NCI-H2171 treated with DMSO at 0.1 percent for 48 hours (cell line): Measurements from ENCODE around the gene CGB5.
"Not testable (repeated sequence)": the region's sequence is repeated elsewhere in the genome, so short reads cannot be mapped to it uniquely, and the experiment has no call there.

Experiments
- DNase-seq: peaks from one replicate; lab custom pipeline; 2025; lab: John Stamatoyannopoulos, UW

CGB5 gene

DNA sequence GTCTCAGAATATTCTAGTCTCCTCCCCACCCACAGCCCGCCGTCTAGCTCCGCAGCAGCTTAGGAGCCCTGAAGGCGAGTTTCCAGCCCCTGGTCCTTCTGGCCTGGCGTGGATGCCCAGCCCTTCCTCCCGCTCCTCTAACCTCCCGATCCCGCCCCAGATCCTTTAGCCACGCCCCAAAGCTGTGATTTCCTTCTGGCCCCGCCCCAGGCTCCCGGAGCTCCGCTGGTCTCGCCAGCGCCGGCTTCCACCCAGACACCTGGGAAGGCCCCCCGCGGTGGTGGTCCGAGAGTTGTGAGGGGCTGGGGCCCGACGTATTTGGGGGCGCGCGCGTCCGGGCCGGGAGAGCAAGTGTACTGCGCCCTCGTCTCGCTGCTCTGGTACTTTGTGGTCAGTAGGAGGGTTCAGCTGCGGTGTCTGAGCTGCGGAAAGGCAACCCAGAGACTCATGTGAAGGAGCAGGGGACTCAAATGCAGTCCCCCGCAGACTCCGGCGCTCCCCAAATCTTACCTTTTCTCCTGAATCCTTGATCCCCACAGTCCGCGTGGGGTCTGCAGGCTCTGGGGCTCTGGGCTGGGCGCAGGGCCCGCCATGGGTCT, 14.1 kb downstream of the CGB5 start, which contains the start of gene CGB7:
CGB7 (minus strand) TSS at position 114 of the 599 bp plus-strand sequence. CDS start 2,374 bp downstream, outside the sequence.
- no peak for DNase-seq

DNA sequence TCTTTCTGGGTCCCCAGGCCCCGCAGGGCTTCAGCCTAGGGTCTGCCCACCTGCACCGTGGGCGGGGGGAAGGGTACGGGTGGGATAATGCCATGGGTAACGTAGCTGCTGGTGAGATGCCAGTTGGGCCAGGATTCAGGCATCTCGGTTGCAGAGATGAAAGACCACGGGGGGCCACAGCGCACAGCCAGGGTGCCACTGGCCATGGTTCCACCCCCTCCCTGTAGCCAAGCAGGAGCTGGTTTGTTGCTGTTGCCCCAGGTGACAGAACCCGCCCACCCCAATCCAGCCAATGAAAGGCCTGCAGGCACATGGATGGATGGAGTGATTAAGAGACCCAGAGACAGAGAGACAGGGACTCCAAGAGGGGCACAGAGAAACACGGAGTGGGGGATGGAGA, 14.9 kb downstream of the CGB5 start:
- no peak for DNase-seq

DNA sequence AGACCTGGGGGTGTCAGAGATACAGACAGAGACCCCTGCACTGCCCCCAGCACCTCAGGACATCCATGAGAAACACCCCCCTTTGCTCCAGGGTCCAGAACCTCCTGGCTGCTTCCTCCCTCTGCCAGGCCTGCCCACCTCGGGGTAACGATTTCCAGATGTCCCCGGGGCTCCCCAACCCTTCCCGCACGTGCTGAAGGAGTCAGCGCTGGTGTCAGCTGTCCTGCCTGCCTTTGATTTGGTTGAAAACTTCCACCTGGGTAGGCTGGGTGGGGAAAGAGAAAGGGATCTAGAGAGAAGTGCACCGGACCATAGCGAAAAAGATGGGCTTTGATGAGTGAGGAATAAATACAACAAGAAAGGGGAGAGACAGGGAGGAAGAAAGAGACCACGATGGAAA, 15.4 kb downstream of the CGB5 start:
- no peak for DNase-seq

DNA sequence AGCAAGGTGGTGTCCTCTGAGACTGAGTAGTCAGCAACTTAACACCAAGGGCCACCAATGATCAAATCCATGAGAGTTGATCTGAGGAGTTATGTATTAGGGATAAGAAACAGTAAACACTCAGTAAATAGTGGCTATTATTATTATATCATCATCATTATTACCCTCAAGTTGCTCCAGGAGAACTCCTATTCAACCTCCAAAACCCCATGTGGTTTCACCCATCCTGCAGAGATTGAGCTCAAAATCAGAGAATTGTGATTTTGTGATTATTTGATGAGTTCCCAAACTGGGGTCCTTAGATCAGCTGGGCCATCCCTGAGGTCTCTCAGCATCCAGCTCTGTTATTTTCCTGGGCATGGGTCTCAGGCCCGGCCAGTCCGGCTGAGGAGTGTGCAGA, 17.4 kb downstream of the CGB5 start:
- no peak for DNase-seq

DNA sequence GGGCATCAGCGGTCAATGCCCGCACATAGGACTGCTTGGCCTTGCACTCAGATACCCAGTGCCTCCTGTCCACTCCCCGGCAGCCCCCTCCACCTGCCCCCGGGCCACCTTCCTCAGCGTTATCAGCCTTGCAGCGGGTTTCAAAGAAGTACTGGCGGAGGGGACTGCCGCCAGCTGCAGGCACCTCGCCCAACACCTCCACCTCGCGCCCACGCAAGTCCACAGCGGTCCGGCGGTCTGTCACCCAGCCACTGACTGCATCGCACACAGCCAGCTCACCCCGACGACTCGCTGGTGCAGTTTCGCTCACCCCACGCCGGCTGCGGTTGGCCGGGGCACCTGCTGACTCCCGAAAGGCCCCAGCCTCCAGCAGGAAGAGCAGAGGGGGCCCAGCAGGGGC, 17.8 kb downstream of the CGB5 start:
- DNase-seq, result no peak

DNA sequence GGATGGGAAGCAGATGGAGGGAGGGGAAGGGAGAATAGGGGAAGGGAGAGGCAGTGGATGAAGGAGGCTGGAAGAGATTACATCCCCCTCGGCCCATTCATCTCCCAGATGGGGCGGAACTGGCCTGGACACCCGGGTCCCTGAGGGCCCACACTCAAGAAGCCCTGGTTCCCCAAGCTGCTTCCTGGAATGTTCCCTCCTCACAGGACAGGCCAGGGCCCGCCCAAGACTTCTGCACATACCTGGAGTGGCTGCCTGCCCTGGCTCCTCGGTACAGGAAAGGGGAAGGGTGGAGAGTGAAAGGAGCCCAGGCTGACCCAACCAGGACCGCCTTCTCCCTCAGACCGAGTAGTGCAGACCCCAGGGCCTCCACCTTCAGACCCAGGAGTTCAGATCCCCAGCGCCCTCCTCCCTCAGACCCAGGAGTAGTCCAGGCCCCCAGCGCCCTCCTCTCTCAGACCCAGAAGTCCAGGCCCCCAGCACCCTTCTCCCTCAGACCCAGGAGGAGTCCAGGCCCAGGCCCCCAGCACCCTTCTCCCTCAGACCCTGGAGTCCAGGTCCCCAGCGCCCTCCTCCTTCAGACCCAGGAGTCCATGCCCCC, 20.5 kb downstream of the CGB5 start:
- DNase-seq, result peak; percentile 6

DNA sequence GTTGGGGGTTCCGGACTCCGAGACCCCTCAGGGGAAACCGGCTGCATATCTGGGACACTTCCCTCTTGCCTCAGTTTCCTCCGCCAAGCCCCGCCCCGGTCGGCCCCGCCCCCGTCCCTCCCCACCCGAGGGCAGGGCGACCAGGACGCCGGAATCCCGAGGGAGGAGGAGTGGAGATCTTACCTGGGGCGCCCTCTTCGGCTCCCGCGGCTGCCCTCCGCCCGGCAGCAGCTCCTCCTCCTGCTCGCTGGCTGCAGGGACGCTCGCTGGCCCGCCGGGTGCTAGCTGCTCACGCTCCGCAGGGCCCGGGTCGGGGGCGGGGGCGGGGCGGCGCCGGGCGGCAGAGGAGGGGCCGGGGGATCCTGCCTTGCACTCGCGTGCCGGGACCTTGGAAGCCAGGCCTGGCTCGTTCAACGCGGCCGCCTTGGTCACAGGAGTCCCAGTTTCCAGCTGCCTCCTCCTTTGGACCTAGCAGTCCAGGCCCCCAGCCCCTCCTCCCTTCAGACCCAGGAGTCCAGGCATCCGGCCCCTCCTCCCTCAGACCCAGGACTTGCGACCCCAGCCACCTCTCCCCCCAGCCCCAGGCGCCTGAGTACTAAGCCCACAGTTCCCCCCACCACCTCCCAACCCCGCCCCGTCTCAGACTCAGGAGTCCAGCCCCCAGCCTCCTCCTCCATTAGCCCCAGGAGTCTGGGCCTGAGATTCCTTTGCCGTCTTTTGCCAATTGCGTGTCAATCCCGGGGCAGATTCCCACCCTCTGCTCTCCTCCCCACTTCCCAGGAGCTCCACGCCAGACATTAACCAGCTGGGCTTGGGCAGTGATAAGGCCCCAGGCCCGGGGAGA, 21.3 kb downstream of the CGB5 start, which contains the start of gene NTF4:
NTF4 (minus strand) TSS at position 51 of the 844 bp plus-strand sequence. CDS start 2,821 bp downstream, outside the sequence.
- peak; percentile 28 for DNase-seq

DNA sequence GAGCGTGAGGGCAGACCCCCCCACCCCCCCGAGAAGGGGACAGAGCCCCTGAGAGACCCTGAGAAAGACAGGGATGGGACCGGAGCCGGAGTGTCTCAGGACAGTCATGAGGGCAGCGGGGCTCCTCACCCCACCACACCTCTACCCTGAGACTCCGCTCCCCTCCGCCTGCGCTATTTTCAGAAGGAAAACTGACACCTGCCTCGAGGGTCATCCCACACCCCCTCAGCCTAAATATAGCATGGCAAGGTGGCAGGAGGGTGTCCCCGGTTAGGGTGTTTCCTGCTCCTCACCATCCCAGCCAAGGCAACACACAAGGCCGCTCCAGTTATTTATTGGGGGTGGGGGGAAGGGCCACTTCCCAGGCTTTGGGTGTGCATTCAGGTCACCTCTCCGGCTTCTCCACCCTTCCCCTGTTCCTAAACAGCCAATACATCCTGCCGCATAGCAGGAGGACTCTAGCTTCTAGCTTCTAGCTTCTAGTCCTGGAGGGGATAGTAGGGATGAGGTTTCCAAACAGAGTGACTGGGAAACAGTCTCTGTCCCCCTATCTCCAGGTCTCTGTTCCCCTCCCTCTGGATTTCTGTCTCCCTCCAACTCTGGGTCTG, 22.4 kb downstream of the CGB5 start:
- DNase-seq, result no peak

DNA sequence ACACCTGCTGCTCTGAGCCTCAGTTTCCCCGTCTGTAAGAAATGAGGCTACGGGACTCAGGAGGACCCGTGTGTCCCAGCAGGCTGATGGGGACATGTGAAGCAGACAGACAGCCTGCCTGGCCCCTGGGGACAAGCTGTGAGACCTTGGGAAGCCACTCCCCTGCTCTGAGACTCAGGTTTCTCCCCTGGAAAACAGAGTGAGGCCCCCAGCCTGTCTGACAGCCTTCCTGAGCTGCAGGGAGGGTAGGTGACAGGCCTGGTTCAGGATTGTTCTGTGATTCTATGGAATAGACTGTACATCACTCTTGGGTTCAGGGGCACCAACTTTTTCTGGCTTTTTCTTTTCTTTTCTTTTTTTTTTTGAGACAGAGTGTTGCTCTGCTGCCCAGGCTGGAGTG, 23.9 kb downstream of the CGB5 start:
- peak; percentile 74 for DNase-seq

DNA sequence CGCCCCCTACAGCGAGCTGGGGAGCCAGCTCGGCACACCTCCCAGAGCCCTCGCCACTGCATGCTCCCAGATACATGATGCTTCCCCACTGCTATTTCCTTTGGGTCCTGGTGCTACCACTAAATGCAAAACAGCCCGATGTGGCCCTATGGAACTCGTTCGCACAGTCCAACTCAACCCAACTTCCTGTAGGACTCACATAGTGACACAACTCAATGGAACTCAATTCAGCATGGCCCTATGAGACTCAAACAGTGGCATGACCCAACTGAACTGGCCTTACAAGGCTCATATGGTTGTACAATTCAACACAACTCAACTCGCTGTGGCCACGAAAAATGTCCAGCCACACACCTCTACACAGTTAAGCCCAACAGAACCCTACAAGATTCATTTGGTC, 25.4 kb downstream of the CGB5 start:
- no peak for DNase-seq

DNA sequence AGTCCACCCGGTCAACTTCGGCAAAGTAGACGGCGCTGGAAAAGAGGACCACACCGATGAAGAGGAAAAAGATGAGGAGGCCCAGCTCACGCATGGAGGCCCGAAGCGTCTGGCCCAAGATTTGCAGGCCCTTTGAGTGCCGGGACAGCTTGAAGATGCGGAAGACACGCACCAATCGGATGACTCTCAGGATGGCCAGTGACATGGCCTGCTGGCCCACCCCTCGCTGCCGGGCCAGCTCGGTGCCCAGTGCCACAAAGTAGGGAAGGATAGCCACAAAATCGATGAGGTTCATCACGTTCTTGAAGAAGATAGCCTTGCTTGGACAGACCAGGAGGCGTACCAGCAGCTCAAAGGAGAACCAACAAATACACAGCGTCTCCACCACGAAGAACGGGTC, 26.8 kb downstream of the CGB5 start:
- no peak for DNase-seq

DNA sequence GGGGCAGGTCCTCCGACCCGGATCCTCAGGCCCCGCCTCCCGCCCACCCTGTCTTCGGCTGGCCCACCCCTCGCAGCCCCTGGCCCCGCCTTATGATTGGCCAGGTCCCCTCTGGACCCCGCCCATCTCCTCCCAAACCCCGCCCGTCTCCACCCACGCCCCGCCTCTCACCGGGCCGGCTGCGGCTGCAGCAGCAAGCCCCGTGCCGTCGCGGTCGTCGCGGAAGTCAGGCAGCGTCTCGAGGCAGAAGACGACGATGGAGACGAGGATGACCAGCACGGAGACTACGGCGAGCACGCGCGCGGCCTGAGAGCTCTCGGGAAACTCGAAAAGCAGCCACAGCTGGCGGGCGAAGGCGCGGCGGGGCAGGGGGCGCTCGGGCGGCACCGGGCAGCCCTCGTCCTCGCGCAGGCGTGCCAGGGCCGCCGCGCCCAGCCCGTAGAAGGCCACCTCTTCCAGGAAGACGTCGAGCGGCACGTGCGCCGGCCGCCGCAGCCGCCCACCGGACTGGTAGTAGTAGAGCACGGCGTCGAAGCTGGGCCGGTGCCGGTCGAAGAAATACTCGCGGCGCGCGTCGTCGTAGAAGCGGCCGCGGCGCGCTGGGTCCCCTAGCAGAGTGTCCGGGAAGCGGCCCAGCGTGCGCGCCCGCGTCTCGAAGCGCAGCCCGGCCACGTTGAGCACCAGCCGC, 28.4 kb downstream of the CGB5 start:
- peak; percentile 11 for DNase-seq

DNA sequence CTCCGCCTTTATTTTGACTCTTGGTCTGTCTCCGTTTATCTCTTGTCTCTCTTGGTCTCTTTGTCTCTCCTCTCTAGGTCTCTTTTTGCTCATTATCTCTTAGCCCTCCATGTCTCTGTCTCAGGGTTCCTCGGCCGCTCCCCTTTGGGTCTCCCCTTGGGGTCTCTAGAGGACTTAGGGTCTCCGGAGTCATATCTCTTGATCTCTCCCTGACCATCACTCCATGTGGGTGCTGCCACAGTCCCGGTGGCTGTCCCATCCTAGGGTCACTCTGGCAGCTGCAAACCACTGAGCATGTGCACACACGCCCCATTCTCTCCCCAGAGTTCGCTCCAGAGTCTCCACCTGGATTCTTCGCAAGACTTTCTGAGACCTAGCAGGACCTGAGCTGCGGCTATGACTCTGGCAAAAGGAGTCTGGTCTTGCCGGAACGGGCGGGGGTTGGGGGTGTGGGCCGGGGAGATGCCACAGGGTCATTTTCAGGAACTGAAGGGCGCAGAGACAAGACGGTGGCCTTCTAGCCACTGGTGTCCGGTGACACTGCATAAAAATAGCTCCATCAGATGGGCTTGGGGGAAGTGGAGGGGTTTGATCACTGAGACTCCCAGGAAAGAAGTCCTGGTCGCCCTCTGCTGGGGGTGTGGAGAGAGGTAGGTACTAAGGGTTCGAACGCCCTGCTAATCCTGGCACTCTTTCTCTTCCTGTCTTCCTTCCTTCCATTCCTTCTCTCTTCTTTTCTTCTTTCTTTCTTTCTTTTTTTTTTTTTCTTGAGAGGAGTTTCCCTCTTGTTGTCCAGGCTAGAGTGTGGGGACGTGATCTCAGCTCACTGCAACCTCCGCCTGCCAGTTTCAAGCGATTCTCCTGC, 30.1 kb downstream of the CGB5 start:
- peak; percentile 20 for DNase-seq

DNA sequence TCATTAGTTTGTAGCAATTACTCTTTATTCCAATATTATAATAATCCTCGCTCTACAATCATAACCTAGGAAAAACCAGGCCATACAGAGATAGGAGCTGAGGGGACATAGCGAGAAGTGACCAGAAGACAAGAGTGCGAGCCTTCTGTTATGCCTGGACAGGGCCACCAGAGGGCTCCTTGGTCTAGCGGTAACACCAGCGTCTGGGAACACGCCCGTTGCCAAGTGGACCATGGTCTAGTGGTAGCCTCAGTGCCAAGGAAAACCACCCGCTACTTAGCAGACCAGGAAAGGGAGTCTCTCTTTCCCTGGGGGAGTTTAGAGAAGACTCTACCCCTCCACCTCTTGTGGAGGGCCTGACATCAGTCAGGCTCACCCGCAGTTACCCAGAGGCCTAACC, 31.2 kb downstream of the CGB5 start:
- not testable (repeated sequence) for DNase-seq

DNA sequence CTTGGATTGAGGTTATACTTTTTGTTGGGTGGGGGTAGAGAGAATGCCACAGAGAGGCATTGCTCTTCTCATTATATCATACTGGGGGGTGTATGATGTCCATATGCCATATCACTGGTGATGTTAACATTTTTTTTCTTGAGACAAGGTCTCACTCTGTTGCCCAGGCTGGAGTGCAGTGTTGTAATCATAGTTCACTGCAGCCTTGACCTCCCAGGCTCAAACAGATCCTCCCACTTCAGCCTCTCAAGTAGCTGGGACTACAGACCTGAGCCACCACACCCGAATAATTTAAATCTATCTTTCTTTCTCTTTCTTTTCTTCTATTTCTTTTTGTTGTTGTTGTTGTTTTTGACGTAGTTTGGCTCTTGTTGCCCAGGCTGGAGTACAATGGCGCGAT, 36.7 kb downstream of the CGB5 start:
- DNase-seq, result no peak

DNA sequence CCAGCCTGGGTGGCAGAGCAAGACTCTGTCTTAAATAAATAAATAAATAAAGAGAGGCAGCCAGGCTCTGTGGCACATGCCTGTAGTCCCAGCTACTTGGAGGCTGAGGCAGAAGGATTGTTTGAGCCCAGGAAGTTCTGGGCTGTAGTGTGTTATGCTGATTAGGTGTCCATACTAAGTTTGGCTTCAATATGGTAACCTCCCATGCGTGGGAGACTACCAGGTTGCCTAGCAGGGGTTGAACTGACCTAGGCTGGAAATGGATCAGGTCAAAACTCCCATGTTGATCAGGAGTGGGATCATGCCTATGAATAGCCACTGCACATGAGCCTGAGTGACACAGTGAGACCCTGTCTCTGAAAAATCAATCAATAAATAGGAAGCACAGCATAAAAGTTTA, 37.6 kb downstream of the CGB5 start:
- no peak for DNase-seq

DNA sequence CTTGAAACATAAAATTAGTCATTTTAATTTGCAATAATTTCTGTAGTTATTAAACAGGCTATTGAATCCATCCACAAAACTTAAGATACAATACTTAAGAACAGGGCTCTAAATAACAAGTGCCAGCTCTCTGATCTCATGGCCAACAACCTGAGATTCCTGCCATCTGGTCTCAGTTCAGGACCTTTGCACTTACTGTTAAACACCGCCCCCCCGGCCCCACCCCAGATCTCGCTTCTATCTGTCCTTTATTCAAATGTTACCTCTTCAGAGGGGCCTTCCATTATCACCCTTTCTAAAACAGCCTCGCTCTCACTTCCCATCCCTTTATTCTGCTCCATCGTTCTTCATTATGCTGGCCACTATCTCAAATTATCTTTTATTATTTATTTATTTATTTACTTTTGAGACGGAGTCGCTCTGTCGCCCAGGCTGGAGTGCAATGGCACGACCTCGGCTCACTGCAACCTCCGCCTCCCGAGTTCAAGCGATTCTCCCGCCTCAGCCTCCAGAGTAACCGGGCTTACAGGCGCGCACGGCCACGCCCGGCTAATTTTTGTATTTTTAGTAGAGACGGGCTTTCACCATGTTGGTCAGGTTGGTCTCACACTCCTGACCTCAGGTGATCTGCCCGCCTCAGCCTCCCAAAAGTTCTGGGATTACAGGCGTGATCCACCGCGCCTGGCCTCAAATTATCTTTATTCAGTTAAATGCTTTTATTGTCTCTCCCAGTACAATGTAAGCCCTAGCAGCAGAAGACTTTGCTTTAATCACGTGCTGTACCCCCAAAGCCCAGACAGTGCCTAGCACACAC, 40.8 kb downstream of the CGB5 start:
- DNase-seq, result no peak

DNA sequence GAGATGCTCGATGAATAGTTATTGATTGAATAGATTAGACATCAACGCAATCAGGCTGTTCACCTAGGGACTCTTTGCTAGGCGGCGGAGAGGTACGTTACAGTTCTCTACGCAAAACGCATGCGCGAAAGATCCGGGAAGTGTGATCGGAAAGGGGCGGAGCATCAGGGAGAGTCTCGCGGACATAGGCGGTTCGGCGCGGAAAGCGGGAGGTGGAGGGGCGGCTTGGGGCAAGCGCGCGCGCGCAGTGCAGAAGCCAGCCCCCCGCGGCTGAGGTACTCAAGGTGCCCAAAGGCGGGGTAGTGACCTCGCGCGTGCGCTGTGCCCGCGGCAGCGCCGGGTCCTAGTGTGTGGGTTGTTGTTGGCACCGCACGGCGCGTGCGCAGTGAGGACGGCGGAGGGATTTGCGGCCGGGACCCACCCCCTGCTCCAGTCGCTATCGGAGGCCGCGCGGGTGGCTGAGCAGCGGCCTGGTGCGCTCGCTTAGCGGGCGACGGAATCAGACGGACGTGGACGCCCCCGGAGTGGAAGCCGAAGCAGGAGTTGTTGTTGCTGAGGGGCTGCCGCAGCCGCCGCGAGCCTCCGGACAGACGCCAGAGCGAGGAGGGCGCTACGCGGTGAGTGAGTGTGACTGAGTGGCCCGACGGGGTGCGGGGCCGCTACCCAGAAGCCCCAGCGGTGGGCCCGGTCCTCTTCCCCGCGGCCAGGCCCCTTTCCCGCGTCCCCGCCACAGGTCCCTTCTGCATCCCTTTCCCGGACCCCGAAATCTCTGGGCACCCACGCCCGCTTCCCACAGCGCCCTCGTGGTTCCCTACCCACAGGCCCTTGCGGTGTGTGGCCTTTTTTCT, 41.6 kb downstream of the CGB5 start, which contains the start of gene SNRNP70:
SNRNP70 (plus strand) TSS at position 432 of the 848 bp plus-strand sequence. CDS start 964 bp downstream, outside the sequence.
- DNase-seq, result peak; percentile 99

DNA sequence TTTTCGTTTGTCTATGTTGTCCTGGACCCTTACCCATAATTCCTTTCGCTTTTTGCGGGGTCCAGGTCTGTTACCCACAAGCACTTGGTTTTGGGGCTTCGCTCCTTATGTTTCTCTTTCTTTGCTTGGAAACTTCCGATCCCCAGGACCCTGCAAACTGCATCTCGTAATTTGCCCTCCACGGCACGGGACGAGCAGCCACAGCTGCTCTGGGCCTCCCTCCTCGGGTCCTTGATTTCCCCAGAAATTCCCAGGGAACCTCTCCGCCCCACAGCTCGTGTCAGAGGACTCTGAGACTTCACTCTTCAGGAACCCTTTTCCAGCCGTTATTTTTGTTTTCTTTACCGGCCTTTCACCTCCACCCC, 42.2 kb downstream of the CGB5 start:
- no peak for DNase-seq
